ENCODE results near the gene FAAP20. TPM values are rescaled to one million over a fixed set of nuclear protein-coding genes. Genes with fewer than 3 reads are reported as not detected.

The FAAP20 gene
- total RNA-seq, 1 experiment from 2014 or later = 133 TPM

DNA sequence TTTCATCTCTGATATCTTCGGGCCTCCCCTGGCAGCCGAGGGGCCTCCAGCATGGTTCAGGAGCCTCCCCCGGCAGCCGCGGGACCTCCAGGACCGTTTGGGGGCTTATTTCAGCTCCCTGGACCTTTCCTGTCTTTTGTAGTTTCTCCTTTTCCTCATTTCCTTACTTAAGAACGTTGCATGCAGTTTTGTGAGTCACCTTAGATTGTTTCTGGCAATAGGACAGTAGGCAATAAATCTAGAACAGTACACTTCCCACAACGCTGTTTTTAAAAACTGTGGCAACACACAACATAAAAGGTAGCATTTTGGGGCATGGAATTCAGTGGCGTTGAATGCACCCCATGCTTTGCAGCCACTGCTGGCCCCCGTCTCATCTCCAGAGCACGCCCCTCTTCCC is 24.4 kb downstream of the FAAP20 start (continued):
- TF ChIP-seq, protein P1, sequence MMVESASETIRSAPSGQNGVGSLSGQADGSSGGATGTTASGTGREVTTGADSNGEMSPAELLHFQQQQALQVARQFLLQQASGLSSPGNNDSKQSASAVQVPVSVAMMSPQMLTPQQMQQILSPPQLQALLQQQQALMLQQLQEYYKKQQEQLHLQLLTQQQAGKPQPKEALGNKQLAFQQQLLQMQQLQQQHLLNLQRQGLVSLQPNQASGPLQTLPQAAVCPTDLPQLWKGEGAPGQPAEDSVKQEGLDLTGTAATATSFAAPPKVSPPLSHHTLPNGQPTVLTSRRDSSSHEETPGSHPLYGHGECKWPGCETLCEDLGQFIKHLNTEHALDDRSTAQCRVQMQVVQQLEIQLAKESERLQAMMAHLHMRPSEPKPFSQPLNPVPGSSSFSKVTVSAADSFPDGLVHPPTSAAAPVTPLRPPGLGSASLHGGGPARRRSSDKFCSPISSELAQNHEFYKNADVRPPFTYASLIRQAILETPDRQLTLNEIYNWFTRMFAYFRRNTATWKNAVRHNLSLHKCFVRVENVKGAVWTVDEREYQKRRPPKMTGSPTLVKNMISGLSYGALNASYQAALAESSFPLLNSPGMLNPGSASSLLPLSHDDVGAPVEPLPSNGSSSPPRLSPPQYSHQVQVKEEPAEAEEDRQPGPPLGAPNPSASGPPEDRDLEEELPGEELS (CRISPR knock-in tag; IDR thresholded peaks at IDR 0.05) = no peak
- TF ChIP-seq SMAD4 (CRISPR knock-in tag; IDR thresholded peaks at IDR 0.05) = no peak

DNA sequence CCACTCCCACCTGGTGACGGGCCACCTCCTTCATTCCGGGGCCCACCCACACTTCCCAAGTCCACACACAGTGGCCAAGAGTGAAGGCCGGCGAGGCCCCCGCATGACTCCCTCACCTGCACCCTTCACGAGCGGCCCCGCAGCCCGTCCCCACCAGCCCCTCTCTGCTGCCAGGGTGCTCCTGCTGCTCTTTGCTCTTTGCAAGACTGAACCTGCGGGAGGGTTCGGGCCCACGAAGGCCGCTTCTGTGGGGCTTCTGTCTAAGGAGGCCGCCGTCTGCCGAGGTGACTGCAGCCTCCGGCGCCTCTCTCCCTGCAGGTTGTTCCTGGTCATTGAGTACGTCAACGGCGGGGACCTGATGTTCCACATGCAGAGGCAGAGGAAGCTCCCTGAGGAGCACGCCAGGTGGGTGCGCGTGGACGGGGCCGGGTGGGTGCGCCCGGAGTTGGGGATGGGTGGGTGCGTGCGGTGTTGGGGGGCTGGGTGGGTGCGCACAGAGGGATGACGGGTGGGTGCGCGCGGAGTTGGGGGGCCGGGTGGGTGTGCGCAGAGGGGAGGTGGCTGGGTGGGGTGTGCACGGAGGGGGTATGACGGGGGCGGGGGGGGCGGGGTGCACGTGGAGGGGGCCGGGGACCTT is 25.3 kb downstream of the FAAP20 start:
- no peak for DNase-seq (ENCODE audit: low spot score)
- Mint-ChIP-seq H3K36me3 (peaks cover 11% of the 10 kb centered on the region), H3K9me3 (no peaks in the 10 kb centered on the region), H3K4me1 (0 out of 2 replicates have a peak, but pooled peaks cover 3% of the 10 kb centered on the region), H3K27ac (no peak overlapping the region), H3K4me3 (no peak overlapping the region), H3K27me3 (ENCODE audit: low read depth) (no peaks in the 10 kb centered on the region)
- no peak for ATAC-seq
- ChIA-PET CTCF (interaction anchor here (0.6 kb wide), 1 partner anchor 29 kb away, joined by 3 read pairs; no protein-coding TSS in a partner anchor), POLR2A (no interaction called here)
- TF ChIP-seq ZNF138 (CRISPR knock-in tag; conservative IDR thresholded peaks at IDR 0.05) (no peak), ZNF121 (CRISPR knock-in tag; IDR thresholded peaks at IDR 0.05) (no peak), ATF1 (CRISPR knock-in tag; IDR thresholded peaks at IDR 0.05) (no peak), FOXK1 (CRISPR knock-in tag; IDR thresholded peaks at IDR 0.05) (no peak), NFYB (CRISPR knock-in tag; conservative IDR thresholded peaks at IDR 0.05; ENCODE audit: low read depth) (no peak)
- TF ChIP-seq, protein P2, sequence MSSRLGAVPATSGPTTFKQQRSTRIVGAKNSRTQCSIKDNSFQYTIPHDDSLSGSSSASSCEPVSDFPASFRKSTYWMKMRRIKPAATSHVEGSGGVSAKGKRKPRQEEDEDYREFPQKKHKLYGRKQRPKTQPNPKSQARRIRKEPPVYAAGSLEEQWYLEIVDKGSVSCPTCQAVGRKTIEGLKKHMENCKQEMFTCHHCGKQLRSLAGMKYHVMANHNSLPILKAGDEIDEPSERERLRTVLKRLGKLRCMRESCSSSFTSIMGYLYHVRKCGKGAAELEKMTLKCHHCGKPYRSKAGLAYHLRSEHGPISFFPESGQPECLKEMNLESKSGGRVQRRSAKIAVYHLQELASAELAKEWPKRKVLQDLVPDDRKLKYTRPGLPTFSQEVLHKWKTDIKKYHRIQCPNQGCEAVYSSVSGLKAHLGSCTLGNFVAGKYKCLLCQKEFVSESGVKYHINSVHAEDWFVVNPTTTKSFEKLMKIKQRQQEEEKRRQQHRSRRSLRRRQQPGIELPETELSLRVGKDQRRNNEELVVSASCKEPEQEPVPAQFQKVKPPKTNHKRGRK (CRISPR knock-in tag; IDR thresholded peaks at IDR 0.05; ENCODE audit: borderline replicate concordance) = no peak
- TF ChIP-seq, protein P3, sequence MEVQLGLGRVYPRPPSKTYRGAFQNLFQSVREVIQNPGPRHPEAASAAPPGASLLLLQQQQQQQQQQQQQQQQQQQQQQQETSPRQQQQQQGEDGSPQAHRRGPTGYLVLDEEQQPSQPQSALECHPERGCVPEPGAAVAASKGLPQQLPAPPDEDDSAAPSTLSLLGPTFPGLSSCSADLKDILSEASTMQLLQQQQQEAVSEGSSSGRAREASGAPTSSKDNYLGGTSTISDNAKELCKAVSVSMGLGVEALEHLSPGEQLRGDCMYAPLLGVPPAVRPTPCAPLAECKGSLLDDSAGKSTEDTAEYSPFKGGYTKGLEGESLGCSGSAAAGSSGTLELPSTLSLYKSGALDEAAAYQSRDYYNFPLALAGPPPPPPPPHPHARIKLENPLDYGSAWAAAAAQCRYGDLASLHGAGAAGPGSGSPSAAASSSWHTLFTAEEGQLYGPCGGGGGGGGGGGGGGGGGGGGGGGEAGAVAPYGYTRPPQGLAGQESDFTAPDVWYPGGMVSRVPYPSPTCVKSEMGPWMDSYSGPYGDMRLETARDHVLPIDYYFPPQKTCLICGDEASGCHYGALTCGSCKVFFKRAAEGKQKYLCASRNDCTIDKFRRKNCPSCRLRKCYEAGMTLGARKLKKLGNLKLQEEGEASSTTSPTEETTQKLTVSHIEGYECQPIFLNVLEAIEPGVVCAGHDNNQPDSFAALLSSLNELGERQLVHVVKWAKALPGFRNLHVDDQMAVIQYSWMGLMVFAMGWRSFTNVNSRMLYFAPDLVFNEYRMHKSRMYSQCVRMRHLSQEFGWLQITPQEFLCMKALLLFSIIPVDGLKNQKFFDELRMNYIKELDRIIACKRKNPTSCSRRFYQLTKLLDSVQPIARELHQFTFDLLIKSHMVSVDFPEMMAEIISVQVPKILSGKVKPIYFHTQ (CRISPR knock-in tag; IDR thresholded peaks at IDR 0.05) = no peak

GRCh38 chr1:2168535-2168934 is 26.0 kb downstream of the FAAP20 start:
- no peak for DNase-seq (ENCODE audit: low spot score)
- H3K27me3 Mint-ChIP-seq (ENCODE audit: low read depth) = no peaks in the 10 kb centered on the region
- ATAC-seq = no peak
- H3K4me3 Mint-ChIP-seq = no peak overlapping the region
- no peak for TF ChIP-seq FOXP1 (CRISPR knock-in tag; IDR thresholded peaks at IDR 0.05; ENCODE audit: borderline replicate concordance)
- no peak for TF ChIP-seq PRRX2 (CRISPR knock-in tag; IDR thresholded peaks at IDR 0.05)
- no peak for TF ChIP-seq ETV6 (CRISPR knock-in tag; IDR thresholded peaks at IDR 0.05)
- TF ChIP-seq GTF2I (CRISPR knock-in tag; conservative IDR thresholded peaks at IDR 0.05) = no peak
- TF ChIP-seq IRF2 (CRISPR knock-in tag; IDR thresholded peaks at IDR 0.05; ENCODE audit: borderline replicate concordance, low read depth) = no peak
- no peak for TF ChIP-seq ATF1 (CRISPR knock-in tag; IDR thresholded peaks at IDR 0.05)
- no peak for TF ChIP-seq MLX (CRISPR knock-in tag; IDR thresholded peaks at IDR 0.05)
- no peak for TF ChIP-seq MYBL2 (CRISPR knock-in tag; IDR thresholded peaks at IDR 0.05)
- TF ChIP-seq USF1 (CRISPR knock-in tag; IDR thresholded peaks at IDR 0.05) = no peak
- no peak for TF ChIP-seq ATF2 (CRISPR knock-in tag; IDR thresholded peaks at IDR 0.05; ENCODE audit: borderline replicate concordance, low read depth)
- no peak for TF ChIP-seq TEAD4 (CRISPR knock-in tag; IDR thresholded peaks at IDR 0.05)
- CTCF ChIA-PET = interaction anchor here (0.5 to 1.1 kb wide), 4 partner anchors 28 to 124 kb away, joined by 3 to 4 read pairs (median 4); no protein-coding TSS in a partner anchor
- no peaks in the 10 kb centered on the region for H3K9me3 Mint-ChIP-seq
- H3K36me3 Mint-ChIP-seq = peaks cover 11% of the 10 kb centered on the region
- H3K27ac Mint-ChIP-seq = peak overlapping the region; percentile 73; the same call in 1 of the 2 replicates
- POLR2A ChIA-PET = no interaction called here
- no peaks in the 10 kb centered on the region for H3K4me1 Mint-ChIP-seq

Measured in WTC11 (cell line).